WTC11 (cell line): ENCODE data around the gene AKT1. TPM values are rescaled to one million over a fixed set of nuclear protein-coding genes. Genes with fewer than 3 reads are reported as not detected.
A peak's percentile ranks its signal among the peaks of the same experiment; 100 is the strongest.

Experiments
- ATAC-seq: fragments of 200-7000 bp; cut with Tn5 transposase; 2 replicates; pipeline ENCODE4 v1.10.0; 2021; ENCODE audit warnings: mild to moderate bottlenecking, moderate library complexity
- Bru-seq: library from RNA; stranded (reverse); fragments of 400-500 nt; gene quantifications from one replicate; lab custom pipeline; 2021; lab: Mats Ljungman, UMichigan
- CTCF ChIA-PET: fragments of 300-600 bp; sonication (Branson Sonifier 250); formaldehyde crosslinking; loops from one replicate; lab custom pipeline; 2021; ENCODE audit warnings: antibody characterized with exemption; lab: Charles Lee
- POLR2A ChIA-PET: fragments of 350-600 bp; sonication (Branson Sonifier 250); formaldehyde crosslinking; loops from one replicate; lab custom pipeline; 2021; ENCODE audit warnings: antibody characterized with exemption; lab: Charles Lee
- DNase-seq: peaks from one replicate; pipeline ENCODE4 v3.0.0; 2021; ENCODE audit warnings: low spot score
- H3K27ac Mint-ChIP-seq: 2 replicates; pipeline ENCODE4 v1.8.0; 2021; ENCODE audit warnings: mixed read lengths
- H3K27me3 Mint-ChIP-seq: 2 replicates; pipeline ENCODE4 v1.8.0; 2021; ENCODE audit warnings: low read depth, mild to moderate bottlenecking, moderate library complexity, mixed read lengths
- H3K36me3 Mint-ChIP-seq: 2 replicates; pipeline ENCODE4 v1.8.0; 2021; ENCODE audit warnings: mixed read lengths
- H3K4me1 Mint-ChIP-seq: 2 replicates; pipeline ENCODE4 v1.8.0; 2022; ENCODE audit warnings: mixed read lengths
- H3K4me3 Mint-ChIP-seq: 2 replicates; pipeline ENCODE4 v1.8.0; 2021; ENCODE audit warnings: mild to moderate bottlenecking, moderate library complexity, mixed read lengths
- H3K9me3 Mint-ChIP-seq: 2 replicates; pipeline ENCODE4 v1.8.0; 2021; ENCODE audit warnings: mixed read lengths
- ATF1 ChIP-seq: sonication (generic); formaldehyde crosslinking; IDR thresholded peaks from 2 replicates; pipeline ENCODE4 v1.8.1; 2023; ENCODE audit warnings: mild to moderate bottlenecking, moderate library complexity, missing genetic modification reagents
- ESRRA ChIP-seq: sonication (generic); formaldehyde crosslinking; IDR thresholded peaks from 2 replicates; pipeline ENCODE4 v1.8.1; 2022; ENCODE audit warnings: mild to moderate bottlenecking, missing genetic modification reagents, borderline replicate concordance
- GTF2I ChIP-seq: fragments of 250-450 bp; sonication (Bioruptor Pico); conservative IDR thresholded peaks from 2 replicates; pipeline ENCODE4 v1.4.0; 2021; ENCODE audit warnings: mild to moderate bottlenecking
- NFATC4 ChIP-seq: fragments of 250-450 bp; sonication (Bioruptor Pico); IDR thresholded peaks from 2 replicates; pipeline ENCODE4 v1.9.0; 2021; ENCODE audit warnings: mild to moderate bottlenecking
- TP53 ChIP-seq: sonication (generic); formaldehyde crosslinking; IDR thresholded peaks from 2 replicates; pipeline ENCODE4 v1.8.1; 2023; ENCODE audit warnings: mild to moderate bottlenecking, missing genetic modification reagents
- ZNF263 ChIP-seq: sonication (generic); formaldehyde crosslinking; IDR thresholded peaks from 2 replicates; pipeline ENCODE4 v1.8.1; 2022; ENCODE audit warnings: low read depth, mild to moderate bottlenecking, moderate library complexity, missing genetic modification reagents
- long read RNA-seq, 3 experiments: library from RNA in 1 of 3; library from capped mRNA in 1 of 3; library from polyadenylated mRNA in 1 of 3; unstranded in 2 of 3; stranded (forward) in 1 of 3; transcript quantifications; one replicate each; pipeline ENCODE4 v2.0.0, GENCODE V29; 2021
- total RNA-seq: library from RNA; stranded (reverse); gene quantifications from 3 replicates; pipeline ENCODE4 v1.2.3, GENCODE V29; 2021
- TF ChIP-seq, protein P1 (sequence below): sonication (generic); formaldehyde crosslinking; IDR thresholded peaks from 2 replicates; pipeline ENCODE4 v1.8.1; 2023; ENCODE audit warnings: mild to moderate bottlenecking, missing genetic modification reagents
- TF ChIP-seq, protein P2 (sequence below): sonication (generic); formaldehyde crosslinking; IDR thresholded peaks from 2 replicates; pipeline ENCODE4 v1.8.1; 2022; ENCODE audit warnings: low read depth, missing genetic modification reagents, borderline replicate concordance
- TF ChIP-seq, protein P3 (sequence below): sonication (generic); formaldehyde crosslinking; IDR thresholded peaks from 2 replicates; pipeline ENCODE4 v1.8.1; 2023; ENCODE audit warnings: mild to moderate bottlenecking, moderate library complexity, missing genetic modification reagents
- TF ChIP-seq, protein P4 (sequence below): sonication (generic); formaldehyde crosslinking; IDR thresholded peaks from 2 replicates; pipeline ENCODE4 v1.8.1; 2022; ENCODE audit warnings: low read depth, mild to moderate bottlenecking, moderate library complexity, missing genetic modification reagents, borderline replicate concordance
- TF ChIP-seq, protein P5 (sequence below): sonication (generic); formaldehyde crosslinking; IDR thresholded peaks from 2 replicates; pipeline ENCODE4 v1.8.1; 2022; ENCODE audit warnings: mild to moderate bottlenecking, moderate library complexity, missing genetic modification reagents
- TF ChIP-seq, protein P6 (sequence below): sonication (generic); formaldehyde crosslinking; IDR thresholded peaks from 2 replicates; pipeline ENCODE4 v1.8.1; 2023; ENCODE audit warnings: mild to moderate bottlenecking, missing genetic modification reagents

AKT1 gene
- 105 to 121 TPM (median 106 TPM) in 3 replicates for total RNA-seq
- percentile 53 among the genes with signal in this experiment for Bru-seq, nascent RNA
- long read RNA-seq, experiment 1, transcript AKT1-220 (15 exons, 2,742 nt) = minor isoform, 106 of 866 reads
- long read RNA-seq, experiment 1, transcript AKT1-201 (15 exons, 2,866 nt) = minor isoform, 47 of 866 reads
- long read RNA-seq, experiment 1, transcript AKT1-202 (14 exons, 3,913 nt) = minor isoform, 7 of 866 reads
- long read RNA-seq, experiment 1, transcript AKT1-203 (14 exons, 2,710 nt) = major isoform, 479 of 866 reads
- long read RNA-seq, experiment 1, partial matches to known transcripts = 75 of 866 reads
- long read RNA-seq, experiment 1, other reads (novel, unspliced or antisense) = 135 of 866 reads
- long read RNA-seq, experiment 2, transcript AKT1-203 (14 exons, 2,710 nt) = major isoform, 33 of 120 reads
- long read RNA-seq, experiment 2, transcript AKT1-220 (15 exons, 2,742 nt) = minor isoform, 8 of 120 reads
- long read RNA-seq, experiment 2, partial matches to known transcripts = 22 of 120 reads
- long read RNA-seq, experiment 2, other reads (novel, unspliced or antisense) = 49 of 120 reads
- long read RNA-seq, experiment 3, partial matches to known transcripts = 18 of 18 reads
- long read RNA-seq, experiment 3, other reads (novel, unspliced or antisense) = 0 of 18 reads

DNA sequence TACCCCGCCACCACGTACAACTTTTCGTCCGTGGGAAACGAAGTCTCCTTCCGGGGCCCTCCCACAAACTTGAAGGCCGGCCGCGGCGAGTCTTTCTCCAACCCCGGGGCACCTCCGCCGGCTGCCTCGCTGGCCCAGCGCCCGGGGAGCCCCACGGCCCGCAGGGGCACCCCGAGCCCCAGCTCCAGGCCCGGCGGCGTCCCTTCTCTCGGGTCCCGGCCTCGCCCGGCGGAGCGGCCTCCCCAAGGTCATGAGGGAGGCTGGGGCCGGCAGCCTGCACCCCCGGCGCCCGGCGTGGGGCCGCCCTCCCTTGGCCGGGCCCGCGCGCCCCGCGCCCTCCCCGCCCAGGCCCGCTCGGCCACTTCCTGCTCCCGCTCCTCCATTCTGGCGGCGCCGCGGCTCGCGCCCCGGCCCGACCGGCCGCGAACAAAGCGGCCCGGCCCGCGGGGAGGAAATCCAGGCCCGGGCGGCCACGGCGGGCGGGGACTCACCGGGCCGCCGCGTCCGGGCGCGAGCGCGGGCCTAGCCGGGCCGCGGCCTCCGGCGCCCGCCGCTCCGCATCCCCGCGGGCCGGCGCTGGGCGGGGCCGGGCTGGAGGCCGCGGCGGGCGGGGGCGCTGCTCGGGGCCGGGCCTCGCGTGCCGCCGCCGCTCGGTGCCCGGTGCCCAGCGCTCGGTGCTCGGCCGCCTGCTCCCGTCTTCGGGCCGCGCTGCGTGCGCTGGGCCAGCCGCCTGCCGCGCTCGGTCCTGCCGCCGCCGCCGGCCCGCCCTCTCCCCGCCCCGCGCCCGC, at the start of gene AKT1:
TSS of gene AKT1 (minus strand) at position 756 of the 788 bp plus-strand sequence. CDS start 3,105 bp downstream, outside the sequence.
- DNase-seq = no peak
- H3K4me3 Mint-ChIP-seq = peak within 1 kb of the TSS; percentile 87
- peaks cover 41% of the 10 kb centered on the region for H3K27me3 Mint-ChIP-seq
- TF ChIP-seq, protein P1, sequence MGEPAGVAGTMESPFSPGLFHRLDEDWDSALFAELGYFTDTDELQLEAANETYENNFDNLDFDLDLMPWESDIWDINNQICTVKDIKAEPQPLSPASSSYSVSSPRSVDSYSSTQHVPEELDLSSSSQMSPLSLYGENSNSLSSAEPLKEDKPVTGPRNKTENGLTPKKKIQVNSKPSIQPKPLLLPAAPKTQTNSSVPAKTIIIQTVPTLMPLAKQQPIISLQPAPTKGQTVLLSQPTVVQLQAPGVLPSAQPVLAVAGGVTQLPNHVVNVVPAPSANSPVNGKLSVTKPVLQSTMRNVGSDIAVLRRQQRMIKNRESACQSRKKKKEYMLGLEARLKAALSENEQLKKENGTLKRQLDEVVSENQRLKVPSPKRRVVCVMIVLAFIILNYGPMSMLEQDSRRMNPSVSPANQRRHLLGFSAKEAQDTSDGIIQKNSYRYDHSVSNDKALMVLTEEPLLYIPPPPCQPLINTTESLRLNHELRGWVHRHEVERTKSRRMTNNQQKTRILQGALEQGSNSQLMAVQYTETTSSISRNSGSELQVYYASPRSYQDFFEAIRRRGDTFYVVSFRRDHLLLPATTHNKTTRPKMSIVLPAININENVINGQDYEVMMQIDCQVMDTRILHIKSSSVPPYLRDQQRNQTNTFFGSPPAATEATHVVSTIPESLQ (CRISPR knock-in tag) = no peak
- TF ChIP-seq, protein P2, sequence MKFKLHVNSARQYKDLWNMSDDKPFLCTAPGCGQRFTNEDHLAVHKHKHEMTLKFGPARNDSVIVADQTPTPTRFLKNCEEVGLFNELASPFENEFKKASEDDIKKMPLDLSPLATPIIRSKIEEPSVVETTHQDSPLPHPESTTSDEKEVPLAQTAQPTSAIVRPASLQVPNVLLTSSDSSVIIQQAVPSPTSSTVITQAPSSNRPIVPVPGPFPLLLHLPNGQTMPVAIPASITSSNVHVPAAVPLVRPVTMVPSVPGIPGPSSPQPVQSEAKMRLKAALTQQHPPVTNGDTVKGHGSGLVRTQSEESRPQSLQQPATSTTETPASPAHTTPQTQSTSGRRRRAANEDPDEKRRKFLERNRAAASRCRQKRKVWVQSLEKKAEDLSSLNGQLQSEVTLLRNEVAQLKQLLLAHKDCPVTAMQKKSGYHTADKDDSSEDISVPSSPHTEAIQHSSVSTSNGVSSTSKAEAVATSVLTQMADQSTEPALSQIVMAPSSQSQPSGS (CRISPR knock-in tag) = no peak
- no peak for TF ChIP-seq ESRRA (CRISPR knock-in tag)
- TF ChIP-seq ZNF263 (CRISPR knock-in tag) = no peak
- TF ChIP-seq, protein P3, sequence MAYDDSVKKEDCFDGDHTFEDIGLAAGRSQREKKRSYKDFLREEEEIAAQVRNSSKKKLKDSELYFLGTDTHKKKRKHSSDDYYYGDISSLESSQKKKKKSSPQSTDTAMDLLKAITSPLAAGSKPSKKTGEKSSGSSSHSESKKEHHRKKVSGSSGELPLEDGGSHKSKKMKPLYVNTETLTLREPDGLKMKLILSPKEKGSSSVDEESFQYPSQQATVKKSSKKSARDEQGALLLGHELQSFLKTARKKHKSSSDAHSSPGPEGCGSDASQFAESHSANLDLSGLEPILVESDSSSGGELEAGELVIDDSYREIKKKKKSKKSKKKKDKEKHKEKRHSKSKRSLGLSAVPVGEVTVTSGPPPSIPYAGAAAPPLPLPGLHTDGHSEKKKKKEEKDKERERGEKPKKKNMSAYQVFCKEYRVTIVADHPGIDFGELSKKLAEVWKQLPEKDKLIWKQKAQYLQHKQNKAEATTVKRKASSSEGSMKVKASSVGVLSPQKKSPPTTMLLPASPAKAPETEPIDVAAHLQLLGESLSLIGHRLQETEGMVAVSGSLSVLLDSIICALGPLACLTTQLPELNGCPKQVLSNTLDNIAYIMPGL (CRISPR knock-in tag) = 0 out of 2 replicates have a peak, but pooled peaks have one; percentile 63
- TF ChIP-seq ATF1 = no peak
- H3K4me1 Mint-ChIP-seq = peaks cover 47% of the 10 kb centered on the region
- no peak for ATAC-seq
- H3K27ac Mint-ChIP-seq = peak within 1 kb of the TSS; percentile 78
- ChIA-PET POLR2A (interaction anchor here (0.7 to 1.5 kb wide), 3 partner anchors 10 to 43 kb away, joined by 3 to 4 read pairs (median 3); no protein-coding TSS in a partner anchor), CTCF (interaction anchor here (0.7 to 6.2 kb wide), 9 partner anchors 17 to 295 kb away, joined by 3 to 67 read pairs (median 6); partner anchors contain the start of gene SIVA1)
- H3K9me3 Mint-ChIP-seq = no peaks in the 10 kb centered on the region
- H3K36me3 Mint-ChIP-seq = no peaks in the 10 kb centered on the region

DNA sequence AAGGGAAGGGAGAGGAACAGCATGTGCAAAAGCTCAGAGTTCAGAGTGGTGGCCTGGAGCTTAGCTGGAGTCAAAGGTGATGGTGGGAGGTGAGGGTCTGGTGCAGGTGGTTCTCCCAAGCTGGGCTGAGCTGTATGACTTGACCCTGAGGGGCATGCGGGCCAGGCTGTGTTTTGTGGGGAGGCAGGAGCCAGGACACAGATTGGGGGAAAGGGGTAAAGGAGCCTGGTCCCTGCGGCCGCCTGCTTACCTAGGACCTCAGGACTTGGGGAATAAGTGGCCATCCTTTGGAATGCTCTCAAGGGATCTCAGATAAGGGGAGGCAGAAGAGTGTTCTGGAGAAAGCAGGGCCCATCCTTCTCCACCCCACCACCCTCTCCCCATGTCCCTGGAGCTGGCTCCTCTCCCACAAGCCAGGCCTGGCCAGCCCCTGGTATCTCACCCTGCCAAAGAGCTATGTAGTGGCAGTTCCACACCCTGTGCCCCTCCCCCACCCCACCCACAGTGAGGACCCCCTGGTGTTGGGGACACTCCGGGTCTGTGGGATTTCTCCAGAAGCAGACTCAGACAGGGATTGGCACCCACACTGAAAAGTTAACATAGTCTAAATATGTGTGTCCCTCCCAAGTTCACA, 49.6 kb upstream of the AKT1 start:
- DNase-seq (no peak), ATAC-seq (no peak)
- ChIA-PET CTCF (interaction anchor here (0.6 to 8.3 kb wide), 6 partner anchors 11 to 88 kb away, joined by 3 to 68 read pairs (median 6); no protein-coding TSS in a partner anchor), POLR2A (interaction anchor here (2.7 kb wide), 1 partner anchor 19 kb away, joined by 7 read pairs; no protein-coding TSS in a partner anchor)
- H3K36me3 Mint-ChIP-seq = peaks cover 5% of the 10 kb centered on the region
- no peak overlapping the region for H3K27ac Mint-ChIP-seq
- H3K9me3 Mint-ChIP-seq = 0 out of 2 replicates have a peak, but pooled peaks cover 3% of the 10 kb centered on the region
- peaks cover 63% of the 10 kb centered on the region for H3K27me3 Mint-ChIP-seq
- 0 out of 2 replicates have a peak overlapping the region, but pooled peaks have one; percentile 75 for H3K4me3 Mint-ChIP-seq
- peaks cover 13% of the 10 kb centered on the region for H3K4me1 Mint-ChIP-seq
- TF ChIP-seq ATF1 (no peak), GTF2I (CRISPR knock-in tag) (no peak), TP53 (CRISPR knock-in tag) (no peak), NFATC4 (CRISPR knock-in tag) (no peak)
- TF ChIP-seq, protein P4, sequence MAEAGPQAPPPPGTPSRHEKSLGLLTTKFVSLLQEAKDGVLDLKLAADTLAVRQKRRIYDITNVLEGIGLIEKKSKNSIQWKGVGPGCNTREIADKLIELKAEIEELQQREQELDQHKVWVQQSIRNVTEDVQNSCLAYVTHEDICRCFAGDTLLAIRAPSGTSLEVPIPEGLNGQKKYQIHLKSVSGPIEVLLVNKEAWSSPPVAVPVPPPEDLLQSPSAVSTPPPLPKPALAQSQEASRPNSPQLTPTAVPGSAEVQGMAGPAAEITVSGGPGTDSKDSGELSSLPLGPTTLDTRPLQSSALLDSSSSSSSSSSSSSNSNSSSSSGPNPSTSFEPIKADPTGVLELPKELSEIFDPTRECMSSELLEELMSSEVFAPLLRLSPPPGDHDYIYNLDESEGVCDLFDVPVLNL = no peak
- TF ChIP-seq, protein P5, sequence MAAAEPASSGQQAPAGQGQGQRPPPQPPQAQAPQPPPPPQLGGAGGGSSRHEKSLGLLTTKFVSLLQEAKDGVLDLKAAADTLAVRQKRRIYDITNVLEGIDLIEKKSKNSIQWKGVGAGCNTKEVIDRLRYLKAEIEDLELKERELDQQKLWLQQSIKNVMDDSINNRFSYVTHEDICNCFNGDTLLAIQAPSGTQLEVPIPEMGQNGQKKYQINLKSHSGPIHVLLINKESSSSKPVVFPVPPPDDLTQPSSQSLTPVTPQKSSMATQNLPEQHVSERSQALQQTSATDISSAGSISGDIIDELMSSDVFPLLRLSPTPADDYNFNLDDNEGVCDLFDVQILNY = no peak
- TF ChIP-seq, protein P6, sequence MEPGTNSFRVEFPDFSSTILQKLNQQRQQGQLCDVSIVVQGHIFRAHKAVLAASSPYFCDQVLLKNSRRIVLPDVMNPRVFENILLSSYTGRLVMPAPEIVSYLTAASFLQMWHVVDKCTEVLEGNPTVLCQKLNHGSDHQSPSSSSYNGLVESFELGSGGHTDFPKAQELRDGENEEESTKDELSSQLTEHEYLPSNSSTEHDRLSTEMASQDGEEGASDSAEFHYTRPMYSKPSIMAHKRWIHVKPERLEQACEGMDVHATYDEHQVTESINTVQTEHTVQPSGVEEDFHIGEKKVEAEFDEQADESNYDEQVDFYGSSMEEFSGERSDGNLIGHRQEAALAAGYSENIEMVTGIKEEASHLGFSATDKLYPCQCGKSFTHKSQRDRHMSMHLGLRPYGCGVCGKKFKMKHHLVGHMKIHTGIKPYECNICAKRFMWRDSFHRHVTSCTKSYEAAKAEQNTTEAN (CRISPR knock-in tag) = no peak
